DND-41 (cell line): ENCODE data around the gene PGAP2.

ENCODE experiments used
- EZH2 ChIP-seq: IDR thresholded peaks from 3 replicates; pipeline ENCODE4 v1.6.1; 2012; ENCODE audit warnings: borderline replicate concordance, low read depth, mild to moderate bottlenecking, moderate library complexity, low read length, inconsistent platforms; ENCODE audit not compliant: severe bottlenecking
- TF ChIP-seq, protein P1 (sequence below): IDR thresholded peaks from 2 replicates; pipeline ENCODE4 v1.5.1; 2012; ENCODE audit warnings: borderline replicate concordance, low read length, moderate library complexity, mild to moderate bottlenecking; ENCODE audit not compliant: poor library complexity, severe bottlenecking; ENCODE audit errors: extremely low read depth

GRCh38 chr11:3815845-3816244 is 7.5 kb downstream of the PGAP2 start:
- TF ChIP-seq, protein P1, sequence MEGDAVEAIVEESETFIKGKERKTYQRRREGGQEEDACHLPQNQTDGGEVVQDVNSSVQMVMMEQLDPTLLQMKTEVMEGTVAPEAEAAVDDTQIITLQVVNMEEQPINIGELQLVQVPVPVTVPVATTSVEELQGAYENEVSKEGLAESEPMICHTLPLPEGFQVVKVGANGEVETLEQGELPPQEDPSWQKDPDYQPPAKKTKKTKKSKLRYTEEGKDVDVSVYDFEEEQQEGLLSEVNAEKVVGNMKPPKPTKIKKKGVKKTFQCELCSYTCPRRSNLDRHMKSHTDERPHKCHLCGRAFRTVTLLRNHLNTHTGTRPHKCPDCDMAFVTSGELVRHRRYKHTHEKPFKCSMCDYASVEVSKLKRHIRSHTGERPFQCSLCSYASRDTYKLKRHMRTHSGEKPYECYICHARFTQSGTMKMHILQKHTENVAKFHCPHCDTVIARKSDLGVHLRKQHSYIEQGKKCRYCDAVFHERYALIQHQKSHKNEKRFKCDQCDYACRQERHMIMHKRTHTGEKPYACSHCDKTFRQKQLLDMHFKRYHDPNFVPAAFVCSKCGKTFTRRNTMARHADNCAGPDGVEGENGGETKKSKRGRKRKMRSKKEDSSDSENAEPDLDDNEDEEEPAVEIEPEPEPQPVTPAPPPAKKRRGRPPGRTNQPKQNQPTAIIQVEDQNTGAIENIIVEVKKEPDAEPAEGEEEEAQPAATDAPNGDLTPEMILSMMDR = no peak
- TF ChIP-seq EZH2 = no peak
